IMR-90 (cell line): ENCODE data around the gene LTBP2. TPM values are rescaled to one million over a fixed set of nuclear protein-coding genes. Genes with fewer than 3 reads are reported as not detected.

ENCODE experiments used
- CHD1 ChIP-seq: IDR thresholded peaks from 2 replicates; pipeline ENCODE4 v1.6.1; 2012; ENCODE audit warnings: low read depth, low read length, improper control_type of control experiment
- MXI1 ChIP-seq: IDR thresholded peaks from 2 replicates; pipeline ENCODE4 v1.6.1; 2012; ENCODE audit warnings: low read depth, mild to moderate bottlenecking, low read length, moderate library complexity, borderline replicate concordance
- POLR2A ChIP-seq: IDR thresholded peaks from 2 replicates; pipeline ENCODE4 v1.6.1; 2012; ENCODE audit warnings: mild to moderate bottlenecking, low read depth, low read length
- RAD21 ChIP-seq: IDR thresholded peaks from 2 replicates; pipeline ENCODE4 v1.6.1; 2012; ENCODE audit warnings: low read length, improper control_type of control experiment
- RFX5 ChIP-seq: IDR thresholded peaks from 2 replicates; pipeline ENCODE4 v1.8.0; 2012; ENCODE audit warnings: low read depth, mild to moderate bottlenecking, low read length, moderate library complexity
- SMC3 ChIP-seq: fragments of 150-350 bp; IDR thresholded peaks from 2 replicates; pipeline ENCODE4 v1.6.1; 2016; ENCODE audit warnings: low read depth, mild to moderate bottlenecking, antibody characterized with exemption, low read length, moderate library complexity
- polyA plus RNA-seq, 3 experiments: library from polyadenylated mRNA; depleted of rRNA; stranded (reverse); fragments of >200 nt; gene quantifications; 2 replicates each; pipeline ENCODE4 v1.2.3, GENCODE V29; 2012; ENCODE audit warnings: low replicate concordance in 1 of 3
- total RNA-seq: library from RNA; depleted of rRNA; stranded (reverse); fragments of >200 nt; gene quantifications from 2 replicates; pipeline ENCODE4 v1.2.3, GENCODE V29; 2012
- TF ChIP-seq, protein P1 (sequence below): fragments of 150-350 bp; IDR thresholded peaks from 2 replicates; pipeline ENCODE4 v1.6.1; 2016; ENCODE audit warnings: low read depth, mild to moderate bottlenecking, low read length, moderate library complexity, borderline replicate concordance

Gene LTBP2
- total and polyA plus RNA-seq, 2 of the 4 experiments (the other 2 are of a cell fraction), result 23.8 to 79.3 TPM

DNA sequence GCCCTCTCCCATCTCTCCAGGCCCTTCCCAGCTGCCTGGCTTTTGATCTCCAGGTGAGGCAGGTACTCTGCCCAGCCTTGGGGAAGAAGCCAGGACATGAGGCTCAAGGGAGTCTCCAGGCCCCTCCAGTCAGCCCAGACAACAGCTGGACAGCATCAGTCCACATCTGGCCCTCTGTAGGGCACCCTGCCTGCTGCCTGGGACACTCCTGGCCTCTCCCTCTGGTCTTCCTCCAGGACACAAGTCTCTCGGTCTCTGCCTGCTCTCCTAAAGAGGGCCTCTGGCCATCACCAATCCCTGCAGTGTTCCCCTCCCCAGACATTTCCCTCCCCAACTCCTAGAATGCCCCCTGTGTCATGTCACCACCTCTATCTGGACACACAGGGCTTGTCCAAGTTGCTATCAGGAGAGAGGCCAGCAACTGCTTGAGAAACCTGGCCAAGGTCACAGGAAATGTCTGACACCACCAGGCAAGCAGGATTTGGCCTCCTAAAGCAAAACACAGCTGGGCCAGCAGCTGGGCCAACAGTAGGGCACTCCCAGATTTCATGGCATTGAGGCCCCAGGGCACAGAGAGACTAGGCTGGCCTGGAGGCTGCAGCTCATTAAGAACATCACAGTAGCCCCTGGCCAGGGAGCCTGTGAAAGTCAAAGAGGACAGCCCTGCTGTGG is 29.0 kb downstream of the LTBP2 start (continued):
- no peak for TF ChIP-seq SMC3
- TF ChIP-seq, protein P1, sequence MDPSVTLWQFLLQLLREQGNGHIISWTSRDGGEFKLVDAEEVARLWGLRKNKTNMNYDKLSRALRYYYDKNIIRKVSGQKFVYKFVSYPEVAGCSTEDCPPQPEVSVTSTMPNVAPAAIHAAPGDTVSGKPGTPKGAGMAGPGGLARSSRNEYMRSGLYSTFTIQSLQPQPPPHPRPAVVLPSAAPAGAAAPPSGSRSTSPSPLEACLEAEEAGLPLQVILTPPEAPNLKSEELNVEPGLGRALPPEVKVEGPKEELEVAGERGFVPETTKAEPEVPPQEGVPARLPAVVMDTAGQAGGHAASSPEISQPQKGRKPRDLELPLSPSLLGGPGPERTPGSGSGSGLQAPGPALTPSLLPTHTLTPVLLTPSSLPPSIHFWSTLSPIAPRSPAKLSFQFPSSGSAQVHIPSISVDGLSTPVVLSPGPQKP, result no peak
- no peak for TF ChIP-seq MXI1
- no peak for TF ChIP-seq CHD1
- TF ChIP-seq POLR2A, result no peak; the same call in 1 of the 2 replicates
- no peak for TF ChIP-seq RAD21
- no peak for TF ChIP-seq RFX5
